IPS-NIHi11 (cell line): ENCODE data around the gene GIT1.

Experiments used
- DNase-seq: peaks from one replicate; pipeline ENCODE4 v3.0.0; 2012; ENCODE audit warnings: mixed read lengths, low spot score

The GIT1 gene, protein sequence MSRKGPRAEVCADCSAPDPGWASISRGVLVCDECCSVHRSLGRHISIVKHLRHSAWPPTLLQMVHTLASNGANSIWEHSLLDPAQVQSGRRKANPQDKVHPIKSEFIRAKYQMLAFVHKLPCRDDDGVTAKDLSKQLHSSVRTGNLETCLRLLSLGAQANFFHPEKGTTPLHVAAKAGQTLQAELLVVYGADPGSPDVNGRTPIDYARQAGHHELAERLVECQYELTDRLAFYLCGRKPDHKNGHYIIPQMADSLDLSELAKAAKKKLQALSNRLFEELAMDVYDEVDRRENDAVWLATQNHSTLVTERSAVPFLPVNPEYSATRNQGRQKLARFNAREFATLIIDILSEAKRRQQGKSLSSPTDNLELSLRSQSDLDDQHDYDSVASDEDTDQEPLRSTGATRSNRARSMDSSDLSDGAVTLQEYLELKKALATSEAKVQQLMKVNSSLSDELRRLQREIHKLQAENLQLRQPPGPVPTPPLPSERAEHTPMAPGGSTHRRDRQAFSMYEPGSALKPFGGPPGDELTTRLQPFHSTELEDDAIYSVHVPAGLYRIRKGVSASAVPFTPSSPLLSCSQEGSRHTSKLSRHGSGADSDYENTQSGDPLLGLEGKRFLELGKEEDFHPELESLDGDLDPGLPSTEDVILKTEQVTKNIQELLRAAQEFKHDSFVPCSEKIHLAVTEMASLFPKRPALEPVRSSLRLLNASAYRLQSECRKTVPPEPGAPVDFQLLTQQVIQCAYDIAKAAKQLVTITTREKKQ

DNA sequence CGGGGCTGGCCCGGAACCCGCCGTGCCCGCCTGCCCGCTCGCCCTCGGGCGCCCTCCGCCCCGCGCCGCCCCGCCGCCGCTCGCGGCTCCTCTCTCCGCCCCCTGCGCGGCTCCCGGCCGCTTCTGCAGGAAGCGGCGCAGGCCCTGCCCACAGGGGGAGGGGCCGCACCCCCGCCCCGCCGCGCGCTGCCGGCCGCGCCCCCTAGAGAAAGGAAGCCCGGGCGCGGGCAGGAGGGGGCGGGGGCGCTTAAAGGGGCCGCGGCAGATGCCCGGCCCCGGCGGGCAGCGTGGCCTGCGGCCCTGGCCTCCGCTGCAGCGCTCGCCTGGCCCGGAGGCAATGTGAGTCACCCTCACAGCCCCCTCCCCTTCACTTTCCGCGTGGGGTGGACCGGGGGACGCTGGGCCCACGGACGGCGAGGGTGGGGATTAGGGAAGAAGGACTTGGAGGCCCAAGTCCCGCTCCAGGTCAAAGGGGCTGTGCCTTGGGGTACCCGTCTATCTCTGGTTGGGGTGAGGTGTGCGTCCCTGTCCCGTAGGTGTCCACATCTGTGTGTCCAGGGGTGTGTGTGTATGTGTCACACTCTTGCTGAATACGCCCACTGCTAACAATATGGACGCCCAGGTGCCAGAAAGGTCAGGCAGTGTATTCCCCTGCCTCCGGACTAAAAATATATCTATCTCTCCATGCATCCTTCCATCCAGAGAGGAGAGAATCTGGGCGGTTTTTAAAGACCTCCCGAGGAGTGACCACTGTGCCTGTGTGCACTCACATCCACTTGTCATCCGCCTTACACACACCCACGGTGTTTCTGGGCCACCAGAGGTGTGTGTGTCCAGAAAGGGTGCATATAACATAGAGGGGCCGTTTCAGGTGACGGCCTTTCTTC lies at the start of gene GIT1:
GIT1 (minus strand) TSS at position 125 of the 887 bp plus-strand sequence. CDS start 270 bp downstream, outside the sequence.
- peak; percentile 95 for DNase-seq

DNA sequence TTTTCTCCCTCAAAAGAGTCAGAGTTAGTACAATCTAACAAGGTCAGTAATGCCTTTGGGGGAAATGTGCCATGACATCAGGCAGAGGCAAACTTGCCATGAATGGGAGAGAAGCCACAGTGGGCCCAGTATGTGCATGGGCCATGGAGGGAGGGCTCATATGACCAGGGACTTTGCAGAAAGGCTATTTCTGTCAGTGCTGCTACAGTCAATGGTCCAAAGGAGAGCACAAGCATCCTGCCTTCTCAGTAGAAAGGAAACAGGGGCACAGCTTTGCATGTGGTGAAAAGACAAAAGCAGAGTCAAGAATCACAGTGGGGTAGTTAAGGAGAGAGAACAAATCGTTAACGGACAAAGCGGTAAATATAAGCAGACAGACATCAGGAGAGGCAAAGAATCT lies 44.4 kb upstream of the GIT1 start:
- DNase-seq: no peak

DNA sequence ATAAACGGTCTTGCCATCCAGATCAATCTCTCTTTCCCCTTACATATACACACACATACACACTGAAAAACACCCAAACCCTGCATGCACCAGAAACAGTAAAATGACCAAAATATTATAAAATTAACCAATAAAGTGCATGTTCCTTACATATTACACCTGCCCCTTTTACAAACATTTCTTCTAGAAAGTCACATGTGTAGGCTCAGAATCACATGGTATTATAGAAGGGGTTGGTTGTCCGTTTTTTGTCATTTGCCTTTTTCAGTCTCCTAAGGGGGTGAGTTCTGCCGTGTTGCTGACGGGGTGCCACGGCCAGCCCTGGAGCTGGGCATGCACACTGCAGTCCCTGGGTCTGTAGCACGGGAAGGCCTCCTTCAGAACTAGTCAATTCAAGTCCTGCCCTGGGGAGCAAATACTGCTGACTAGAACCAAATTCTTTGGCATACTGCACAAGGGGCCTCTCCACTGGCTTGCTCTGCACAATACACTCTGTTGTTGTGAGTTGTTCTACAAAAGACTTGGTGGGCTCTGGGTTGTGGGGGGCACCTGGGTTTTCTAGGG lies 41.3 kb upstream of the GIT1 start:
- DNase-seq: no peak

DNA sequence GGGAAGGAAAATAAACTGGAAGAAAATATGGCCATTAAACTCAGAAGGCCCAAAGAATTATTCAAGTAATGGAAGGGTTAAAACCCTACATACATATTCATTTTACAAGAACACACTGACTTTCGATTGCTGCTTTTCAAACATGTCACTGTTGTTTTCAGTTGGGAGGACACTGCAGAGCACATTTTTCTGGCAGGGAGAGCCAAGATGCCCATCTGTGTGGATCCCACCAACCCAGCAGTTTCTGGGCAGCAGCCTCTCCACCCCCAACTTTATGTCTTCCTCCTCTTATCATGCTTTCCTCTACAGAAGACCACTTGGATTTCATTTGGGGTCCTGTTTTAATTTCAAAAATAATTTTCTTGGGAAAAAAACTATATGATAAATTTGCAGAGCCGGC lies 40.4 kb upstream of the GIT1 start:
- no peak for DNase-seq

DNA sequence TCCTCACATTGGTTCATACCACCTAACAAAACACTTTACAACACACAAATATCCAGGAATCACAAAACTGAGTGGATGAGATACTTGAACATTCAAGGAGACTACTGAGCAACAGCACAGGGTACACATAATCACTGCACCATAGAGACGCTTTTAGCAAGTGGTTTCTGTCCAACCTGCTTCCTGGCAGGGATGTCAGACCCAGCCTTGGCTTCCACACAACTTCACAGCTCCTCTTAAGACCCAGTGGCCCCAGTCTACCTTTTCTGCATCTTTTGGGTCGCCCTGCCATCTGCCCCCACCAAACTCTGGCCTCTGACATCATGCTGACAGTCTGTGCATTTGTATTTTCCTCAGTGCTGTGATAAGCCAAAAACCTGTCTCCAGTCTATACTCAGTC lies 39.2 kb upstream of the GIT1 start:
- DNase-seq: no peak

DNA sequence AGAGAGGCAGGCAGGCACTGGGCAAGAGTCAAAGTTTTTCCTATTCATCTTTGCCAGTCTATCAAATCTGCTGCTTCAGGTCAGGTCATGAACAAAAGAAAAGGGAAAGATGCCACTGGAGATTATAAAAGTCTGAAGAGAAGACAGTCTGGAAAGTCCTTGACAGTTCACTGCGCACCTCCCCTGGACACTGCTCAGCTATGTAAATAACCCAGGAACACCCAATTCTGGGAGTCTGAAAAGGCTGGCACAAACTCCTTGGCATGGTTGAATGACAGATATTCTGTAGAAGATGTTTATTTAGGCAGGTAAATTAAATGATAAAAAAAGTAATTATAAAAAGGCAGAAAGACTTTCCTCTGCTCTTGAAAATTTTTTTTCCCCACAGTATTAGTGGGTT lies 38.5 kb upstream of the GIT1 start:
- no peak for DNase-seq

DNA sequence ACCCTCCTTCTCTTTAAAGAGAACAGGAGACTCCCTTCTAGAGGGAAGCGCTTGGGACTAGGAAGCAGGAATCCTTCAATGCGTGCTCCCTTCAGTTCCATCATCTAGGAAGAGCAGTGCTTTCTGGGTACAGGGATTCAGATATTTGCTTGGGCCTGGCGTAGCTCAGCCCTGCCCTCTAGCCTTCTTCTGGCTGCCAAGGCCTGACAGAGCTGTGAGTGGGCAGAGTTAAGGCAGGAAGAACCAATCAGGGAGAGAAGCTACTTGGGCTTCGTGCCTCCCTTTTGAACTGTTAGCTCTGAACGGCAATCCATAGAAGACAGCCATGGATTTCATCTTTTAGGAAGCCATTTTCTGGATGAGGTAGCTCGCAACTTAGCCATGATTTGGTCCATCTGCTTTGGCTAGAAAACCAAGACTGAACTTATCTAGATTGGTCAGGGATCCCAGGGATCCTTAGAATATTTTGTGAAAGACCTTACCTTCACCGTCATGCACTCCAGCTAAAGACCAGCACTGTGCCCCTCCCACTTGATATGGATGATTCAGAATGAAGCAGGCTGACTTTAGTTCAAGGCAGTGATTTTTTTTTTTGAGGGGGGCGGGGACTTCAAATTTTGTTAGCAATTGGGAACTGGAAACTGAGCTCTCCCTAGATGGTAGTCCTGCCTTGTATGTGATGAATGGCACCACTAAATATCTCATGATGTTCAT lies 35.7 kb upstream of the GIT1 start:
- DNase-seq: peak; percentile 60

DNA sequence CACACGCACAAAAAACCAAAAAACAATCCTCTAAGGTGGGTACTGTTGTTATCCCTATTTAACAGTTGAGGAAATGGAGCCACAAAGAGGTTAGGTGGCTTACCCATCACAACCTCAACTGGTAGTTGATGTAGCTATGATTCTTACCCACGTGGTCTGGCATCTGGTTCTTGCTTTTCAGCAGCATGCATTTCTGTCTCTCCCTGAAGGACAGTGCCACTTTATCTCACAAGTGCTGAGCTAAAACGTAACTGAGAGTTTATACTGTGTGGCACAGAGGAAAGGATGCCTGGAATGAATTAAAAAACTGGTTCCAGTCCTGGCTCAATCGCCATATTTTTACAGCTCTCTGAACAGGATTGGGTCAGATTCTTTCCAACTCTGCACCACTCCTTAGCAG lies 35.1 kb upstream of the GIT1 start:
- no peak for DNase-seq

DNA sequence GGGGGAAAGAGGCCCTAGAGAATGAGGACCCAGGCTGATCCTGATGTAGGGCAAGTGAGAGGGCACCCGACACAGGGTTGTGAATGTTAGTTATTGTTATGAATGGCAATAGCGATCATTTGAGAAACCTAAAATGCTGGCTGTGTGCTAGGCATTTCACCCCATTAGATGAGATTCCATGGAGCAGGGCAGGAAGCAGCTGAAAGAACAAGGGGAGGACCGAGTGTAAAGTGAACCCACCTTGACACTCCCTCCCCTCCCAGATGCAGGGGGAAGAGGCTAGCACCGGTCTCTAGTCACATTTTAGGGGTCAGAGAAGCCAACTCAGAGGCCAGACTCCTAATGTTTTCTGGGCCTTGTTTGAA lies 33.8 kb upstream of the GIT1 start:
- DNase-seq: no peak

DNA sequence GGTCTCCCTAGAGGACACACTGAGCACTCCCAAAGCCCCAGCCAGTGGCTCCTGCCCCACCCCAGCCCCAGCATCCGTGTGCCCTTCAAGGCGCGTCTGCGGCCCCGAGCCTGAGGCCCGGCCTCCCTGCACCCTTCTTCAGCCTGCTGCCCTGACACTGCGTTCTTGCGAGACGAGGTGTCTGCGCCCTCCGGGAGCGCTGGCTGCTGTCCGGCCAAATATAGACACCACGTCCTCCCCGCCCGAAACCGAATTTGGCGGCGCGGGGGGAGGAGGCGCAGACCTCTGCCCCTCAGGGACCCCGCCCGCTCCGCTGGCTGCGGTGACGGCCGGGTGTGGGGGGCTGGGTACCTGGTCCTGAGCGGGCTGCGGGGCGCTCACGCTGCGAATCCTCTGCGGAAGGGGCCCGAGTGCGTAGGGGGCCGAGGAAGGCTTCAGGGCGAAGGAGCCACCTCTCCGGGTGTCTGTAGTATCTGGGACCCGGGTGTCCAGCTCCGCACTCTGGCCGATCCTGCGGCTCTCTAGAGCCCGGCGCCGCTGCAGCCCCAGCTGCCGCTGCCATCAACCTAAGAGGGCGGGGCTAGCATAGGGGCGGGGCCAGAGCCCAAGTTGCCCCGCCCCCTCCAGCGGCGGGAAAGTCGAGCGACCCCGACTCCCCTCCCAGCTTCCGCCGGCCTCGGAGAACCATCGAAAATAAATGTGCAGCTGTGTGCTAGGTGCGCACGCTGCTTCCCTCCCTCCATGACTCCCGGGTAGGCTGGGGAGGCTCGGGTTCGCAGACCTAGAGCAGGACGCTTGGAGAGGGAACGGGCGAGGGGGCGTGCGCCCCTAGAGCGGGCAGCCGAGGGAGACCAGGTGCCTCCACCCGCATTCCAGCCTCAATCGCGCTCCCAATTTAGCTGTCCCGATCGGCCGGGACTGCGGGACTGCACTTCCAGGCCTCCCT lies 33.2 kb upstream of the GIT1 start, which contains the start of gene CORO6:
CORO6 (minus strand) TSS at position 576 of the 946 bp plus-strand sequence. CDS start 1,491 bp downstream, outside the sequence.
- DNase-seq: peak; percentile 90

DNA sequence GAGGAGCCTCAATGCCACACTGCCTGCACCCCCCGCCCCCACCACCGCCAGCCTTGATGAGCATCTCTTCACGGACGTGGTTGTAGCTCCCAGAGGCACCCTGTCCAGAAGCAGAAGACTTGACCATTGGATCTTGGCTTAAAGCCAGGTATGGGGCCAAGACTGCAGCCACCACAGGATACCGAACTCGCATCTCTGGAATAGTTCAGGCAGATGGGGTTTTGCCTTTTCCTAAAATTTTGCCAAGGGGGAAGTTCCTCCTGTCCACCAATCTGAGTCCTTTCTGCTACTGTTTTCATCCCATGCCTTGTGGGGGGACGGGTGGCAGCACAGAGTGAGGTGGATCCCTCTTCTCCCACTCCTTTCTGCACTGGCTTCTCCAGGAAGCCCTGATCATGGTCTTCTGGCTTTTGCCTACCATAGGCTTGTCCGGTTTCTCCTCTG lies 32.3 kb upstream of the GIT1 start:
- no peak for DNase-seq

DNA sequence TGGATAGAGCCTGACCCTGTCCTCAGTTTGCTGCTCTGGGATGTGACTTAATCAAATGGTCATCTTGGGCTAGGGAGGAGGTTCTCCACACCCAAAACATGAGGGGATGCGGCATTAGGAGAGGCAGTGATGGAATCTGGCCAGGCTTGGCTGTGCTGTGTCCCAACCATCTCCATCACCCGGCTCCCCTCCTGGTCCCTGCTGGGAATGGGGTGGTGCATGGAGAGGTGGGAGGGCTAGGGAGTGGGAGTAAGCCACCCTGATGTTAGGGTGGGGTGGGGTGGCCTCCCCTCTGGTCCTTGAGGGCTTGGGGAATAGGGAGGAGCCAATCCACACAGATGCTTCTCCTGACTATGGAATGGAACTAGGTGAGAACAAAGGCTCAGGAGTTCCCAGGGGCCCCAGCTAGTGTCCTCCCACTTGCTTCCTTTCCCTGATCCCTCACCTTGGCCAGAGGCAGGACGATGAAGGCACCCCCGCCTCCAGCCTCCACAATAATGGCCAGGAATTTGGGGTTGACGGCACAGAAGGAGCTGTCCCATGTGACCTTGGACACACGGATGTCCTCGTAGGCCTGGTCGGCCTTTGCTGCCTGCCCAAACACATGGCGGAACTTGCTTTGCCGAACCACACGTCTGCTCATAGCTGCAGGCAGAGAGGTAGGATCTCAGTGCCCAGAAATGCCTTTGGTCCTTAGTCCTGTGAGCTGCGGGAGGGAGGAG lies 31.5 kb upstream of the GIT1 start:
- DNase-seq: no peak

DNA sequence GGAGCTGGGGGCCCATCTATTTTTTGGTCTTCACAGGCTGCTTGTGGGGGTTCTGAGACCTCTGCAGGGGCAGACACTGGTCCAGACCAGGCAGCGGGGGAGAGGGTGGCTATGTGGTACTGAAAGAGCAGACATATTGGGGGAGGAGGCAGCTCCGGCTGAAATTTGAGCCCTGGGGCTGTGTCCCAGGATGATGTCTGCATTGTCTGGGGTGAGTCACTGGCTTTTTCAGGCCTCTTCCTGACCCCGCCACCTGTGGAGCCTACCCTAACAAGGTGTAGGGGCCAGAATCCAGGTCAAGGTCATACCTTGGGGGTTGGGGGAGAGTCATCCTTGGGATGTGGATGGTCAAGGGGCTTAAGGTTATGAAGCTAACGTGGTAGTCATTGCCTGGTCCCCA lies 30.8 kb upstream of the GIT1 start:
- peak; percentile 31 for DNase-seq

DNA sequence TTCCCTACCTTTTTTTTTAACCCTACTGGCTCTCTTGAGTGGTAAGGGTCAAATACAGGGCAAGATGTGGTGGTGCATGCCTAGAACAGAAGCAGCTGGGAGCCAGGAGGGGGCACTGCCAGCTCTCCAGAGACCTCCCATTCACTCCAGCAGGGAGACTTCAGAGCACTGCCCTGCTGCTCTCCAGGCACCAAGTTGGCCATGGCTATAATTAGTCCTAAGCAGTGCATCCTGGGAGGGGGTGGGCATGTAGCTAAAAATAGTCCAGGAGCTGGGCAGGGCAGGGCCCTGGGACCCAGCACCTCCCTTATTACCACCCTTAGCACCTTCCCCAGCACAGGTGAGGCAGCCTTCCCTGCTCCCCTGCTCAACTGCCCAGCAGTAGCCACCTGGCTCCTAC lies 29.8 kb upstream of the GIT1 start:
- peak; percentile 32 for DNase-seq

DNA sequence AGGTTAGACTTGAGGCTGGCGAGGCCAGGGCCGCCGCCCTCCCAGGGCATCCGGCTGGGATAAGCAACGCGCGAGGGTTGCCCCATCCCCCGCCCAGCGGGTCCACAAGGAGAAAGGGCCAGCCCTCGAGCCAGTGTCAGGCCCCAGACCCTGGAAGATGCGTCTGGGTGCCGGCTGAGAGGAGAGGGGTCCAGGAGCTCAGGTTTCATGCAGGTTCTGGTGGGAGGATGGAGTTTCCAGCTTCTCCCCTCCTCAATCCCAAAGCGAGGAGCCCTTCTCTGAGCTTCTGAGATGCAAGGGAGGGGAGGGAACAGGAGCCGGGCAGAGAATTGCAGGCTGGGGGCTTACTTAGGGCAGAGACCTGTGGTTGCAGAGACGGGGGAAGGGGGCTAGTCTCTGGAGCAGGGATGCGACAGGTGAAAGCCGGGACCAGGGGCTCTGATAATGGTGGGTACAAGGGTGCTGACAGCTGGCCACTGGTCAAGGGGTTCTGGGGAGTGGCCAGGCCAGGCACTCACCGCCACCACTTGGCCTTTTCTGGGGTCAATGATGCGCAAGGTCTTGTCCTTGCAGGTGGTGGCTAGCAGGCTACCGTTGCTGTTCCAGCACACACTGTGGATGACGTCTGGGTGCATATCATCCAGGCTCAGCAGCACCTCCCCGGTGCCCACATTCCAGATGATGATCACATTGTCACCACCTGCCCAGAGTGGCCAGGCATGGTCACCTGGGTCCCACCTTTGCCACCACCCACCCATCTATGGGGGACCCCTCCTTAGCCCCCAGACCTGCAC lies 29.0 kb upstream of the GIT1 start:
- no peak for DNase-seq

DNA sequence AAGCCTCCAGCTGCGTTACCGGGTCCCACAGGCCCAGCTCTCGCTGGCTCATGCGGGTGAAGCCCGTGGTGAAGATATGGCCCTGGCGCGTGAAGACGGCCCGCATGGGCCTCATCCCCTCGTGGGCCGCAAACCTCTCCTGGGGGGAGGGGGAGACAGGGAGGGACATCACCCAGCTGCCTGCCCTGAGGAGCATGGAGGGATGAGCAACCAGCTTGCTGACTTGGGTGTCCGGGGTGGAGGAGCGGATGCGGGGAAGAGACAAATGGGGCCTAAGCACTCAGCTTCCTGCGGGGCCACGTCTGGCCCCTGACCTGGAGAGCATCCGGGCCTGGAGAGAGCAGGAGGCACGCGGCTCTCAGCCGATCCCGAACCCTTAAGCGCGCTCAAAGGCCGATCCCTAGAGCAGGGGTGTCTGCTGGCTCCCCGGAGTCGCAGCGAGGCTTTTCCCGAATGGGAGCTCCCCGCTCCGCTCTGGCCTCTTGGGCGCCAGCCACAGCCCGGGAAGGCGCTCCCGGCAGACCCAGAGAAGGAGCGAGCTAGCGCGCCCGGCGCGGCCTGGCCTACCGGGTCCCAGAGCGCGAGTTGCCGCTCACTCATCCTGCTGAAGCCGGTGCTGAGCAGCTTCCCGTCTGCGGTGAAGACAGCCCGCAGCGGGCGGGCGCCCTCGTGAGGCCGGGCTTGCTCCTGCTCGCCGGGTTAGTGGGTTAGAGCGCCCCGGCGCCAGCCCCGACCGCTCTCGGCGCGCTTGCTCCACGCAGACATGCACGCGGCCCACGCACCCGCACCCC lies 28.2 kb upstream of the GIT1 start:
- DNase-seq: peak; percentile 66

DNA sequence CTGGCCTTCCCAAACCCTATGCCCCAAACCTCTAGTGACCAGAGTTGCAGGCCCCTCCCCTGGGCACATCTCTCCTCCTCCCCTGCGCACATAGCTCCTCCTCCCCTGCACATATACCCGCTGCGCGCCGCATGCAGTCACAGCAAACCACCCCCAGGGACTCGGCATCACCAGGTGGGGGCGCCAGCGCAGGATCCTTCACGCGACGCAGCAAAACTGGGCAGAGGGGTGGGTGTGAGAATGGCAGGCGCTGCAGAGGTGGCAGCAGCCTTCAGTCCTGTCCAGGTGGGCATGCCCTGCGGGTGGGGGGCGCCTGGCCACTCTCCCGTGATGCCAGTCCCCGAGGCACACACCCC lies 27.7 kb upstream of the GIT1 start:
- peak; percentile 75 for DNase-seq
